ENCODE data around the gene NSUN7. TPM values are rescaled to one million over a fixed set of nuclear protein-coding genes. Genes with fewer than 3 reads are reported as not detected.

The NSUN7 gene
- total and polyA plus RNA-seq, 9 of the 15 experiments (the other 6 are each of a cell fraction or from before 2014, with no cell fraction given) = not detected

- TF ChIP-seq RB1 (IDR thresholded peaks at IDR 0.05; ENCODE audit: low read depth) = no peak
- TF ChIP-seq RBM25 (IDR thresholded peaks at IDR 0.05; ENCODE audit: low read depth, low read length, severe bottlenecking) = no peak
- no peak for TF ChIP-seq E2F3 (CRISPR knock-in tag; IDR thresholded peaks at IDR 0.05)
- TF ChIP-seq ZNF384 (IDR thresholded peaks at IDR 0.05; ENCODE audit: low read depth, low read length) = 0 out of 2 replicates have a peak, but pooled peaks have one; percentile 37
- TF ChIP-seq, protein P1, sequence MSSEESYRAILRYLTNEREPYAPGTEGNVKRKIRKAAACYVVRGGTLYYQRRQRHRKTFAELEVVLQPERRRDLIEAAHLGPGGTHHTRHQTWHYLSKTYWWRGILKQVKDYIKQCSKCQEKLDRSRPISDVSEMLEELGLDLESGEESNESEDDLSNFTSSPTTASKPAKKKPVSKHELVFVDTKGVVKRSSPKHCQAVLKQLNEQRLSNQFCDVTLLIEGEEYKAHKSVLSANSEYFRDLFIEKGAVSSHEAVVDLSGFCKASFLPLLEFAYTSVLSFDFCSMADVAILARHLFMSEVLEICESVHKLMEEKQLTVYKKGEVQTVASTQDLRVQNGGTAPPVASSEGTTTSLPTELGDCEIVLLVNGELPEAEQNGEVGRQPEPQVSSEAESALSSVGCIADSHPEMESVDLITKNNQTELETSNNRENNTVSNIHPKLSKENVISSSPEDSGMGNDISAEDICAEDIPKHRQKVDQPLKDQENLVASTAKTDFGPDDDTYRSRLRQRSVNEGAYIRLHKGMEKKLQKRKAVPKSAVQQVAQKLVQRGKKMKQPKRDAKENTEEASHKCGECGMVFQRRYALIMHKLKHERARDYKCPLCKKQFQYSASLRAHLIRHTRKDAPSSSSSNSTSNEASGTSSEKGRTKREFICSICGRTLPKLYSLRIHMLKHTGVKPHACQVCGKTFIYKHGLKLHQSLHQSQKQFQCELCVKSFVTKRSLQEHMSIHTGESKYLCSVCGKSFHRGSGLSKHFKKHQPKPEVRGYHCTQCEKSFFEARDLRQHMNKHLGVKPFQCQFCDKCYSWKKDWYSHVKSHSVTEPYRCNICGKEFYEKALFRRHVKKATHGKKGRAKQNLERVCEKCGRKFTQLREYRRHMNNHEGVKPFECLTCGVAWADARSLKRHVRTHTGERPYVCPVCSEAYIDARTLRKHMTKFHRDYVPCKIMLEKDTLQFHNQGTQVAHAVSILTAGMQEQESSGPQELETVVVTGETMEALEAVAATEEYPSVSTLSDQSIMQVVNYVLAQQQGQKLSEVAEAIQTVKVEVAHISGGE (CRISPR knock-in tag; IDR thresholded peaks at IDR 0.05) = no peak
- TF ChIP-seq TGIF2 (CRISPR knock-in tag; IDR thresholded peaks at IDR 0.05) = no peak
- TF ChIP-seq, protein P2, sequence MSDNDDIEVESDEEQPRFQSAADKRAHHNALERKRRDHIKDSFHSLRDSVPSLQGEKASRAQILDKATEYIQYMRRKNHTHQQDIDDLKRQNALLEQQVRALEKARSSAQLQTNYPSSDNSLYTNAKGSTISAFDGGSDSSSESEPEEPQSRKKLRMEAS (CRISPR knock-in tag; IDR thresholded peaks at IDR 0.05) = no peak
- no peak for TF ChIP-seq ZNF311 (CRISPR knock-in tag; IDR thresholded peaks at IDR 0.05)
- TF ChIP-seq CTCF (IDR thresholded peaks at IDR 0.05 in 2 of 3, conservative IDR thresholded peaks at IDR 0.05 in 1 of 3; ENCODE audit: insufficient read depth in 2 of 3, low read depth in 1 of 3, low read length in 3 of 3) = peak; percentile 17 to 66 (median 33); a peak in 3 of 6 replicates
- TF ChIP-seq, protein P3, sequence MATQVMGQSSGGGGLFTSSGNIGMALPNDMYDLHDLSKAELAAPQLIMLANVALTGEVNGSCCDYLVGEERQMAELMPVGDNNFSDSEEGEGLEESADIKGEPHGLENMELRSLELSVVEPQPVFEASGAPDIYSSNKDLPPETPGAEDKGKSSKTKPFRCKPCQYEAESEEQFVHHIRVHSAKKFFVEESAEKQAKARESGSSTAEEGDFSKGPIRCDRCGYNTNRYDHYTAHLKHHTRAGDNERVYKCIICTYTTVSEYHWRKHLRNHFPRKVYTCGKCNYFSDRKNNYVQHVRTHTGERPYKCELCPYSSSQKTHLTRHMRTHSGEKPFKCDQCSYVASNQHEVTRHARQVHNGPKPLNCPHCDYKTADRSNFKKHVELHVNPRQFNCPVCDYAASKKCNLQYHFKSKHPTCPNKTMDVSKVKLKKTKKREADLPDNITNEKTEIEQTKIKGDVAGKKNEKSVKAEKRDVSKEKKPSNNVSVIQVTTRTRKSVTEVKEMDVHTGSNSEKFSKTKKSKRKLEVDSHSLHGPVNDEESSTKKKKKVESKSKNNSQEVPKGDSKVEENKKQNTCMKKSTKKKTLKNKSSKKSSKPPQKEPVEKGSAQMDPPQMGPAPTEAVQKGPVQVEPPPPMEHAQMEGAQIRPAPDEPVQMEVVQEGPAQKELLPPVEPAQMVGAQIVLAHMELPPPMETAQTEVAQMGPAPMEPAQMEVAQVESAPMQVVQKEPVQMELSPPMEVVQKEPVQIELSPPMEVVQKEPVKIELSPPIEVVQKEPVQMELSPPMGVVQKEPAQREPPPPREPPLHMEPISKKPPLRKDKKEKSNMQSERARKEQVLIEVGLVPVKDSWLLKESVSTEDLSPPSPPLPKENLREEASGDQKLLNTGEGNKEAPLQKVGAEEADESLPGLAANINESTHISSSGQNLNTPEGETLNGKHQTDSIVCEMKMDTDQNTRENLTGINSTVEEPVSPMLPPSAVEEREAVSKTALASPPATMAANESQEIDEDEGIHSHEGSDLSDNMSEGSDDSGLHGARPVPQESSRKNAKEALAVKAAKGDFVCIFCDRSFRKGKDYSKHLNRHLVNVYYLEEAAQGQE (IDR thresholded peaks at IDR 0.05; ENCODE audit: borderline replicate concordance) = peak; percentile 53; the same call in 1 of the 2 replicates
- TF ChIP-seq, protein P3 (CRISPR knock-in tag; IDR thresholded peaks at IDR 0.05; ENCODE audit: low read depth) = no peak
Measured at GRCh38 chr4:40736910-40737309, 12.8 kb upstream of the NSUN7 start (continued).

All from K562 (cell line).